Activated CD8-positive, alpha-beta T cell treated with anti-CD3 and anti-CD28 coated beads for 36 hours (primary cell): ENCODE results near the gene CDK10. TPM values are rescaled to one million over a fixed set of nuclear protein-coding genes. Genes with fewer than 3 reads are reported as not detected.

Experiments
- ATAC-seq: fragments of 200-7000 bp; cut with Tn5 transposase; one replicate; pipeline ENCODE4 v1.10.0; 2021; ENCODE audit warnings: mild to moderate bottlenecking, moderate library complexity
- CTCF ChIA-PET: fragments of 350-600 bp; sonication (Branson Sonifier 250); formaldehyde crosslinking; loops from one replicate; lab custom pipeline; 2021; ENCODE audit warnings: antibody characterized with exemption; lab: Charles Lee
- POLR2A ChIA-PET: fragments of 350-600 bp; sonication (Branson Sonifier 250); formaldehyde crosslinking; loops from one replicate; lab custom pipeline; 2021; ENCODE audit warnings: antibody characterized with exemption; lab: Charles Lee
- DNase-seq: peaks from one replicate; pipeline ENCODE4 v3.0.0-alpha.2; 2020
- H3K27ac Mint-ChIP-seq: one replicate; pipeline ENCODE4 v1.8.0; 2021; ENCODE audit warnings: mild to moderate bottlenecking, mixed read lengths
- H3K27me3 Mint-ChIP-seq: one replicate; pipeline ENCODE4 v1.8.0; 2021; ENCODE audit warnings: mixed read lengths
- H3K36me3 Mint-ChIP-seq: one replicate; pipeline ENCODE4 v1.8.0; 2021; ENCODE audit warnings: low read depth, mixed read lengths
- H3K4me1 Mint-ChIP-seq: one replicate; pipeline ENCODE4 v1.8.0; 2021; ENCODE audit warnings: low read depth, mixed read lengths
- H3K4me3 Mint-ChIP-seq: one replicate; pipeline ENCODE4 v1.8.0; 2021; ENCODE audit warnings: mild to moderate bottlenecking, moderate library complexity, mixed read lengths
- H3K9me3 Mint-ChIP-seq: one replicate; pipeline ENCODE4 v1.8.0; 2021; ENCODE audit warnings: mixed read lengths
- intact Hi-C: fragments of 100-400 bp; cut with micrococcal nuclease; formaldehyde crosslinking; loops from one replicate; pipeline ENCODE4 v1.10.0; 2022
- total RNA-seq, 2 experiments: library from RNA; stranded (reverse); gene quantifications; one replicate each; pipeline ENCODE4 v1.2.3, GENCODE V29; 2021
- TF ChIP-seq, protein P1 (sequence below): fragments of 200-600 bp; IDR thresholded peaks from one replicate; pipeline ENCODE4 v1.8.0; 2022; ENCODE audit warnings: antibody characterized with exemption, mild to moderate bottlenecking

Gene CDK10
- total RNA-seq, 2 experiments from 2014 or later, result 85.8 to 98.6 TPM

DNA sequence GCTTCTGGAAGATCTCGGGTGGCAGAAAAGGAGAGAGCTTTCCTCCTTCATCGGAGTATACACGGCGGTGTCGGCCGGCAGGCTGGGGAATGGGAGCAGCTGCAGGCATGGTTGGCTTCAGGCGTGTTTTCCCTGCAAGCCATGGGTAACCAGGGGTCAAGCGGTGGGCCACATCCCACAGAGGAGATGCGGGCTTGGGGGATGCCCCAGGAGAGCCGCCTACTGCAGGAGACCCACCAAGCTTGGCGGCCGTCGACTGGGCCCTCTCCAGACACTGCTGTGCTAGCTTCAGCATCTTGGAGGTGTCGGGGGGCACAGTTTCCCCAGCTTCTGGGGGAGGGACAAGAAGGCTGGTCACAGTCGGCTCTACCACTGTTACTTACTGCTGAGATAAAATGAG is 30.0 kb downstream of the CDK10 start:
- TF ChIP-seq, protein P1, sequence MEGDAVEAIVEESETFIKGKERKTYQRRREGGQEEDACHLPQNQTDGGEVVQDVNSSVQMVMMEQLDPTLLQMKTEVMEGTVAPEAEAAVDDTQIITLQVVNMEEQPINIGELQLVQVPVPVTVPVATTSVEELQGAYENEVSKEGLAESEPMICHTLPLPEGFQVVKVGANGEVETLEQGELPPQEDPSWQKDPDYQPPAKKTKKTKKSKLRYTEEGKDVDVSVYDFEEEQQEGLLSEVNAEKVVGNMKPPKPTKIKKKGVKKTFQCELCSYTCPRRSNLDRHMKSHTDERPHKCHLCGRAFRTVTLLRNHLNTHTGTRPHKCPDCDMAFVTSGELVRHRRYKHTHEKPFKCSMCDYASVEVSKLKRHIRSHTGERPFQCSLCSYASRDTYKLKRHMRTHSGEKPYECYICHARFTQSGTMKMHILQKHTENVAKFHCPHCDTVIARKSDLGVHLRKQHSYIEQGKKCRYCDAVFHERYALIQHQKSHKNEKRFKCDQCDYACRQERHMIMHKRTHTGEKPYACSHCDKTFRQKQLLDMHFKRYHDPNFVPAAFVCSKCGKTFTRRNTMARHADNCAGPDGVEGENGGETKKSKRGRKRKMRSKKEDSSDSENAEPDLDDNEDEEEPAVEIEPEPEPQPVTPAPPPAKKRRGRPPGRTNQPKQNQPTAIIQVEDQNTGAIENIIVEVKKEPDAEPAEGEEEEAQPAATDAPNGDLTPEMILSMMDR, result no peak
- H3K4me1 Mint-ChIP-seq, result peaks cover 27% of the 10 kb centered on the region
- no peak for DNase-seq
- ChIA-PET POLR2A (interaction anchor here (1.1 to 2.0 kb wide), 3 partner anchors 8 to 16 kb away, joined by 3 to 8 read pairs (median 5); no protein-coding TSS in a partner anchor), CTCF (interaction anchor here (0.9 to 1.8 kb wide), 2 partner anchors 11 to 17 kb away, joined by 5 to 12 read pairs; no protein-coding TSS in a partner anchor)
- no peak for ATAC-seq
- intact Hi-C loops, result no loop called here
- H3K4me3 Mint-ChIP-seq, result no peak overlapping the region
- H3K27me3 Mint-ChIP-seq, result no peaks in the 10 kb centered on the region
- no peak overlapping the region for H3K27ac Mint-ChIP-seq
- no peaks in the 10 kb centered on the region for H3K9me3 Mint-ChIP-seq
- peaks cover 33% of the 10 kb centered on the region for H3K36me3 Mint-ChIP-seq

DNA sequence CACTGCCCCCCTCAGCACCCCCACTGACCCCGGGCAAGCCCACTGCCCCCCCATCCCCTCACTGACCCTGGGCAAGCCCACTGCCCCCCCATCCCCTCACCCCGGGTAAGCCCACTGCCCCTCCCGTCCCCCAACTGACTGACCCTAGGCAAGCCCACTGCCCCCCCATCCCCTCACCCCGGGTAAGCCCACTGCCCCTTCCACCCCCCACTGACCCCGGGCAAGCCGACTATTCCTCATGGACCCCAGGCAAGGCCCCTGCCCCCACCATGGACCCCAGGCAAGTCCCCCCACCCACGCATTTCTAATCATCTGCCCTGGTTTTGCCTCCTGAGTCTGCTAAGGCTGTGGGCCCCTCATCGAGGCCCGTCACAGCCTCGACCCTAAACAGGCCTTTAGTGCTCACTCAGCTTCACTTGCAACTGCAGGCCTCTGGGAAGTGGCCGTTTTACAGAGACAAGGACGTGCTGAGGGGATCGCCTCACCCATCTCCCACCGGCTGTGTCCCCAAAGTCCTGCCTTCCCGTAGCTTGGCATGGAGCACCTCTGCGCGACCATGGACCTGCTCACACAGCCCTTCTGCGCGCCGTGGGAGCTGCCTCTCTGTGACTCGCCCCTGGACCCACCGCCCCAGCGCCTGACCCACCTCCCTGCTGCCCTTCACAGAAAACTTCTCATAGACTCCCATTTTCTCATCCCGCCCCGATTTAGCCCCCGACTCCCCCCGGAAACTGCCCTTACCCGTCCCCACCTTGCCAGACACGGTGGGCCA is 30.6 kb downstream of the CDK10 start:
- TF ChIP-seq, protein P1, result no peak
- no peak overlapping the region for H3K4me3 Mint-ChIP-seq
- no peaks in the 10 kb centered on the region for H3K9me3 Mint-ChIP-seq
- DNase-seq, result no peak
- H3K4me1 Mint-ChIP-seq, result peaks cover 27% of the 10 kb centered on the region
- intact Hi-C loops, result no loop called here
- no peak for ATAC-seq
- peaks cover 33% of the 10 kb centered on the region for H3K36me3 Mint-ChIP-seq
- no peak overlapping the region for H3K27ac Mint-ChIP-seq
- POLR2A ChIA-PET, result interaction anchor here (0.6 to 2.0 kb wide), 6 partner anchors 7 to 22 kb away, joined by 3 to 8 read pairs (median 4); no protein-coding TSS in a partner anchor
- H3K27me3 Mint-ChIP-seq, result no peaks in the 10 kb centered on the region
- CTCF ChIA-PET, result interaction anchor here (0.7 to 1.8 kb wide), 3 partner anchors 12 to 17 kb away, joined by 3 to 12 read pairs (median 5); no protein-coding TSS in a partner anchor

DNA sequence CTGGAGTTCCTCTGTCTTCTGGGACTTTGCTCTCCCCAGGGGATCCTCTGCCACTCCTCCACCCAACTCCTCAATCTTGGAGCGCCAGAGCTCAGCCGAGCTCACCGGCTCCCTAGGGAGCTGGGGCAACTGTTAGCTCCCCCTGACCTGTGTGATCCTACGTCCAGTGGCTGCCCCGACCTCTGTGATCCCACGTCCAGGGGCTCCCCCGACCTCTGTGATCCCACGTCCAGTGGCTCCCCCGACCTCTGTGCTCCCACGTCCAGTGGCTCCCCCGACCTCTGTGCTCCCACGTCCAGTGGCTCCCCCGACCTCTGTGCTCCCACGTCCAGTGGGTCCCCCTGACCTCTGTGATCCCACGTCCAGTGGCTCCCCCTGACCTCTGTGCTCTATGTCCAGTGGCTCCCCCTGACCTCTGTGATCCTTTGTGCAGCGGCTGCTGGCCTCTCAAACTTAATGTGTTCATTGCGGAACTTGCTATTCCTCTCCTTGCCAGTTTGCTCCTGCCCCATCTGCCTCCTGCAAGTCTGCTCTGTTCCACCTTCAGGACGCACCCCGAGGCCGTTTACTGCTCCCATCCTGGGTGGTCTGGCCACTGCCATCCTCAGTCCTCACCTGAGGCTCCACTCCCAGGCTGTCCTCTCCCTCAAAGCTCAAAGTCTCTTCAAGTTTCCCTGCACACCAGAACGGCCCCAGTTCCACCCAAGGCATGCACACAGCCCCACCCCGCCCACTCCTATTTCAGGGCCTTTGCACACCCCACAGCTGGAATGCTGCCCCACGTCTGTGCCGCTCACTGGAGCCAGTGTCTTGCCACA is 31.4 kb downstream of the CDK10 start:
- Mint-ChIP-seq H3K4me1 (peaks cover 30% of the 10 kb centered on the region), H3K9me3 (no peaks in the 10 kb centered on the region), H3K27ac (no peak overlapping the region), H3K27me3 (no peaks in the 10 kb centered on the region), H3K36me3 (peaks cover 35% of the 10 kb centered on the region), H3K4me3 (no peak overlapping the region)
- DNase-seq (no peak), ATAC-seq (no peak)
- ChIA-PET CTCF (interaction anchor here (0.7 kb wide), 1 partner anchor 18 kb away, joined by 3 read pairs; no protein-coding TSS in a partner anchor), POLR2A (interaction anchor here (0.6 to 2.0 kb wide), 5 partner anchors 9 to 21 kb away, joined by 3 to 8 read pairs (median 4); no protein-coding TSS in a partner anchor)
- TF ChIP-seq, protein P1, result no peak
- intact Hi-C loops, result no loop called here

DNA sequence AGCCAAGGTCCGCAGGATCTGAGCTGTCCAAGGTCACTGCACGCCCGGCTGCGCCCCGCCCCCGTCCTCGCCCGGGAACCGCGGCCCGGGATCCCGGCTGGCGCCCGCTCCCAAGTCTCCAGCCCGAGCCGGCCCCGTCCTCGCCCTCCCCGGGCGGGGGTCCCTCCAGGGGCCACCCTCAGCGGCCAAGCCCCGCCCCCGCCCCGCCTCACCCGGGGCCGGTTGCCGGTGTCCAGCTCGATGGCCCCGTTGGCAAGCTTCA is 34.0 kb downstream of the CDK10 start:
- H3K27ac Mint-ChIP-seq, result peak overlapping the region; percentile 75
- intact Hi-C loops, result no loop called here
- no peaks in the 10 kb centered on the region for H3K9me3 Mint-ChIP-seq
- H3K4me3 Mint-ChIP-seq, result peak overlapping the region; percentile 74
- peaks cover 36% of the 10 kb centered on the region for H3K36me3 Mint-ChIP-seq
- TF ChIP-seq, protein P1, result no peak
- ATAC-seq (no peak), DNase-seq (no peak)
- H3K27me3 Mint-ChIP-seq, result no peaks in the 10 kb centered on the region
- H3K4me1 Mint-ChIP-seq, result peaks cover 43% of the 10 kb centered on the region
- ChIA-PET POLR2A (interaction anchor here (0.8 to 2.2 kb wide), 6 partner anchors 10 to 157 kb away, joined by 3 to 8 read pairs (median 4); no protein-coding TSS in a partner anchor), CTCF (no interaction called here)
